ENCODE measurements around the gene FOXC1.
A peak's percentile ranks its signal among the peaks of the same experiment; 100 is the strongest.

FOXC1 gene

GRCh38 chr6:1623769-1624057 is 14.0 kb downstream of the FOXC1 start:
- DNase-seq (ENCODE audit: low spot score) = no peak

DNA sequence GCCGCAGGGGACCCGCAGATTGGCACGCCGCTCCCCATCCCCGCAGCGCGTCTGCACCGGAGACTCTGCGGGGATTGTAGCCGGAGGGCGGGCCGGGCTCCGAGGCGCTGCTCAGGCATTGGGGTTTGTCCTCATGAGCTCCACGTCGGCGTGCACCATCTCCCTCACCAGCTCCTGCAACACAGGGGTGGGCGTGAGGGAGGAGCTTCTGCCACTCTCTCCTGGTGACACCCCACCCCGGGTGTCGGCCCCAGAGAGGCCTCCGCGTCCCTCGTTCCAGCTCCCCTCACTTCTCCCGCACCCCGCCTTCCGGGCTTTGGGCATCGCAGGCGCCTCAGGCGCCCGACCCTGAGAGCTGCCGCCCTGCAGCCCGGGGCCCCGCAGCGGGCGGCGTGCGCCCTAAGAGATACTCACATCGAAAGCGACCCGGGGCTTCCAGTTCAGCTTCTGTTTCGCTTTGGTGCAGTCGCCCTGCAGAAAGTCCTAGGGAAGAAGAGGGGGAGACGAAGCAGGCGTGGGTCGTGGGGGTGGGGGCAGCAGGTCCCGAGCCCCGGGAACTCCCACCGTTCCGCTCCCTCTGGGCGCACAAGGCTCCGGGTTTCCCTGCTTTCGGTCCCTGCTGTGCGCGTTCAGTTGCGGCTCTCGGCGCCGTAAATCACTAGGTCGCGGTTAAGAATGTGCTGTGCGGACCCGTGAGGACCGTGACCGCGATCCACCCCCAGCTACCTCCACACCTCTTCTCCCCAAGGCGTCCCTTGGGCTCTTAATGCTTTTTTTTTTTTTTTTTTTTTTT is 14.5 kb downstream of the FOXC1 start:
- DNase-seq (ENCODE audit: low spot score) = no peak

- no peak for DNase-seq (ENCODE audit: low spot score)
Observed at GRCh38 chr6:1624851-1625781, 15.4 kb downstream of the FOXC1 start.

DNA sequence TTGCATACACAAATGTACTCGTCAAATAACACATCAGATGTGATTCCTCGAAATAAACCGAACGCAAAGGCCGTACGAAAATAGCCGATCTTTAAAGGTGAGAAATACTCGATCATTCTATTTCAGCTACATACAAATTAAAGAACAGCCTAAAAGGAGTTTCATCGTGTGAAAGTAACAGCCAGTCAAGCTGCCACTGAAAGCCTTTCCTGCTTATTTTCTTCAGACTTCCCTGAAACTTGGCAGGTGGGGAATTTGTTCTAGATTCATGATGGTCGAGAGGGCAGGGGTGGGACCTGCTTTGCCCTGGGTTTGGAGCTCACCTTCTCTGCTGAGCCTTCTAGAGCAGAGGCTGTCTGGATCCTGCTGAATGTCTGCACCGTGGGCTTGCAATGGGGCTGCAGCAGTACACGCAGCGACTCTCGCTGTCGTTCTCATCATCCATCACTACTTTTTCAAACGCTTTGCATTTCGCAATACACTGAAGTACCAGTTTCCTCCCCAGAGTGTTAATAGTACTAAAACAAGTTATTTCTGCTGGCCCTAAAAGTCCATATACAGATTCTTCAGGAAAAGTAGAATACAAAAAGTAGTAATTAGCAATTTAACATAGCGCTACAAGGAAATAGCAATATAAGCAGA is 16.2 kb downstream of the FOXC1 start:
- no peak for DNase-seq (ENCODE audit: low spot score)

DNA sequence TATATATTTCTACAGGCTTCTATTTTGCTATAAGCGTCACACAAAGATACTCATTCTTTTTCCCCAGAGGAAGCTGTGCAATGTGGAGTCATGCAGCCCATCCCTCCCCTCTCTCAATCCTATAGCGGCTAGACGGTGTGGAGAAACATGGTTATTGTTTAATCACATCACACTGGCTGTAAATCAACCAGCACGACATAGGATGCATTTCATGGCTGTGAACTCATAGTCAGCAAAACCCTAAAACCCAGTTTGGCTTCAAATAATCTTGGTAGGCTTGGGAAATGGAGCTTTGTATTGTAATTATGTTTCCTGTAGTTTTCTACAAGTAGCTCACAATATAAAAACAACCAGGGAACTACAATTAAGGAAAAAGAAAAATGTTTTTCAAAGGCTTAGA is 16.8 kb downstream of the FOXC1 start:
- DNase-seq (ENCODE audit: low spot score) = no peak

DNA sequence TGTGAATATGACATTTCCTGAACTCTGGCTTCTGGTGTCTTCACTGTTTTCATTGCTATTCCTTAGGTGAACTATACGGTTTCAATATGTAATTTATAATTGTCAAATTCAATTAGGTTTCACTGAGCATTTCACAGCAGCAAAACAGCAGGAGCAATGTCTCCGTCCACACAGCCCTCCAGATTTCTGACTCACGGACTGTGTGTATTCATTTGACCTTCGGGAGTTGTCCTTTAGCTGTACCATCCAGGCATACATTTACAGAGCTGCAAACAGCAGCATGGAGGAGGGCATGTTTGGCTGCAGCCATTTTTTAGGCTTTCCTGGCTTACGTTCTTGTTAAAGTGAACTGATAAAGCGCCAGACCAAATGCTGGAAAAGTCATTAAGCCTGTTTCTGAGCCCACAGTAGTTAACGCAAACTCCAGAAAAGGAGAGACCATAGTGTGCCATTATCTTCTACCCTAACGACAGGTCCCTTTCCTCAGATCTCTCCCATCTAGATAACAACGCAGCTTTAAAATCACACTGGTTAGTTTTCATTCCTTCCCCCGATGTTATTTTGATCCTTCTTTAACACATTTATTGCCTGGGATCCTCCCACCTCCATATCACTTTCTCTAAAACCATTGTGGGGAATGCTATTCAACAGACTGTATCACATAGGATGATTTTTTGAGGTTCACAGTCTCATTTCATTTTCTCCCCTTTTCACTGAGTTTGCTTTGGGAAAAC is 18.3 kb downstream of the FOXC1 start:
- no peak for DNase-seq (ENCODE audit: low spot score)

DNA sequence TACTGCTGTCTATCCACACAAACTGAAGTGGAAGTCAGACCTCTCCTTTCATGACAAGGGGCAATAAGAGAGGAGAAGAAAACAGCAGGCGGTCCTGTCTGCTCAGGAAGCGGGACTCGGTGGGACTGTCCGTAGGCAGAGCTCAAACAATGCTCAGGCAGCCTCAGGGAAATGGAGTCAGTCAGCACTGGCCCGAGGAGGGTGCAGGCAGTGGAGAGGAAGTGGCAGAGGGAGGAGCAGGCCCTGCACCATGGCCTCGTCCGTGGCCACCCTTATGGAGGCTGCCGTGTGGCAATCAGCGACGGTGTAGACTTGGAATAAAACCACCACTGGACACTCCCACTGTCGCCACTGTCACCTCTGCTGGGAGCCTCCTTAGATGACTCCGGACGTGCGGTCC is 19.6 kb downstream of the FOXC1 start:
- DNase-seq (ENCODE audit: low spot score) = no peak

DNA sequence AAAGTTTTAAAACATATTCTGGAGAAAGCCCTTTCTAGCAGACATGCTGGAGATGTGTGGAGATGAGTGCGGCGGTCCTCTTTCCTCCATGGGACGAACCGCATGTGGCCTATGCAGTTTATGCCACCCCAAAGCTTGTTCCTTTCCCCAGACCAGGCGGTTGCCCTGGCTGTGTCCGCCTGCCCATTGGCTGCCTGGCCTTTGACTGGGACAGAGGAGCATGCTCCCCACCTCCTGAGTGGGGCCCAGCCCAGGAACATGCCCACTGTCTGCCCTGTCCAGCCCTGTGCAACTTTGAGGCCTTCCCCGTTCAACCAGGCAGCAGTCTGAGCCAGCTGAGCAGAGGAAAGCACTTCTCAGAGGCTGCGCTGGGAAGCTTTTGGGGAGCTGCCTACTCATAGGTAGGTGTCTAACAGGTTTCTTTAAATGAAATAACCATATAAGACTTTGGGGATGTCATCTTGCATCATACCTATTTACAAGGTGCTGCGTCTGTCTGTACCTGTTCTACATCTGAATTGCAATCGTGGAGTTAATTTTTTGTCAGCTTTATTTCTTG is 20.6 kb downstream of the FOXC1 start:
- no peak for DNase-seq (ENCODE audit: low spot score)

GRCh38 chr6:1630771-1631217 is 21.1 kb downstream of the FOXC1 start:
- DNase-seq (ENCODE audit: low spot score) = no peak

GRCh38 chr6:1631251-1631650 is 21.5 kb downstream of the FOXC1 start:
- no peak for DNase-seq (ENCODE audit: low spot score)

- DNase-seq (ENCODE audit: low spot score) = no peak
Observed at GRCh38 chr6:1633366-1634021, 23.8 kb downstream of the FOXC1 start.

DNA sequence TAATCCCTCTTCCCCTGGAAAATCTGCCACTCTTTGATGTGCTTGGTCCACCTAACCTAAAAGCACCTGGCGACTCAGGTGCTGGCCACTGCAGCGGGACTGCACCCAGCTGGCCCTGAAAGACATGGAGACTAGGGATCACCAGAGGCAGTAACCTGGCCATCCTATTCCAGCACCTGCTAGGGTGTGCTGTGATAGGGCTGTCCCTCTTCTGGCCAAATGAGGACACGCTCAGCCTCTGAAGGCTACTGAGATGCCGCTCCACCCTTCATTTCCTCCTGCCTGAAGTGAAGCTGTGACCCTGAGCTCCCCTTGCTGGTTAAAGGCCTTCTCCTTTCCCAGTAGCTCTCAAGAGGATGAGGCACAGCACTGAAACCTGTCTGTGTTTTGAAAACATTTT is 24.4 kb downstream of the FOXC1 start:
- DNase-seq (ENCODE audit: low spot score) = no peak

GRCh38 chr6:1635305-1636010 is 25.7 kb downstream of the FOXC1 start:
- DNase-seq (ENCODE audit: low spot score) = no peak

- no peak for DNase-seq (ENCODE audit: low spot score)
Observed at GRCh38 chr6:1636272-1636825, 26.6 kb downstream of the FOXC1 start.

GRCh38 chr6:1636971-1637871 is 27.5 kb downstream of the FOXC1 start:
- DNase-seq (ENCODE audit: low spot score) = peak; percentile 15

- no peak for DNase-seq (ENCODE audit: low spot score)
Observed at GRCh38 chr6:1639430-1639829, 29.7 kb downstream of the FOXC1 start.

GRCh38 chr6:1640476-1640875 is 30.8 kb downstream of the FOXC1 start:
- no peak for DNase-seq (ENCODE audit: low spot score)

DNA sequence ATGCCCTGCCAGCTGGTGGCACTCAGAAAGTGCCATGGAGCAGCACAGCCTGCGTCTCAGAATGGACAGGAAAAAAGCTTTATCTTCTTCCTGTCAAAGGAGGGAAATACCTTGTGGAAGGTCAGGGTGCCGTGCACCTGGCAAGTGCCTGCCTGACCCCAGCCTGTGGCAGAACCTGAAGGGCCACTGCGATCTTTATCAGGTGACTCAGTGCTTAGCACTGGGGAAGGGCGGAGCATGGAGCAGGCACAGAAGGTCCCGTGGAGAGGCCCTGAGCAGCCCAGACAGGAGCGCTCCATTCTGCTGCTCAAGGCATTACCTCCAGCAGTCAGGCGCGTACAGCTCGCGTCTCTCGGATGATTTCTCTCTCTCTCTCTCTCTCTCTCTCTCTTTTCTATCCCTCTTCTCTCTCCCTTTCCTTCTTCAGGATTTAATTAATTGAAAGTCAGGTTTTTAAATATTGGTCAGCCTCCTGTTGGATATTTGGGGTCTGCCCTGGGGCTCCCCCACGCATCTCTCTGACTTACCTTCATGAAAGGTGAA is 31.7 kb downstream of the FOXC1 start:
- DNase-seq (ENCODE audit: low spot score) = no peak

- no peak for DNase-seq (ENCODE audit: low spot score)
Observed at GRCh38 chr6:1643111-1643510, 33.4 kb downstream of the FOXC1 start.
